Left renal pelvis (tissue), 4 donors: Measurements from ENCODE around the gene COL5A1. TPM values are rescaled to one million over a fixed set of nuclear protein-coding genes. Genes with fewer than 3 reads are reported as not detected.

Experiments used
- DNase-seq, 4 donors: peaks; one replicate each; pipeline ENCODE4 v3.0.0-alpha.2; 2013; ENCODE audit warnings: low read depth in 4 of 4, low spot score in 3 of 4
- polyA plus RNA-seq, 4 donors: library from polyadenylated mRNA; unstranded; fragments of 120-200 nt; gene quantifications; one replicate each; pipeline ENCODE4 v1.2.1, GENCODE V29; 2013; ENCODE audit not compliant: insufficient read length in 4 of 4

The COL5A1 gene
- polyA plus RNA-seq, 4 donors: 90.9 to 424 (median 114) TPM

- DNase-seq: peak in 1 of 4 donors; percentile 14
Observed at GRCh38 chr9:134778841-134779411, 137.3 kb downstream of the COL5A1 start.

- DNase-seq: no peak
Observed at GRCh38 chr9:134779640-134780039, 138.0 kb downstream of the COL5A1 start.

GRCh38 chr9:134781591-134782302, 140.1 kb downstream of the COL5A1 start:
- no peak for DNase-seq

- no peak for DNase-seq
Observed at GRCh38 chr9:134782921-134783698, 141.5 kb downstream of the COL5A1 start.

- no peak for DNase-seq
Observed at GRCh38 chr9:134783699-134784039, 142.1 kb downstream of the COL5A1 start.

GRCh38 chr9:134784577-134785305, 143.1 kb downstream of the COL5A1 start:
- no peak for DNase-seq

- DNase-seq: no peak
Observed at GRCh38 chr9:134785325-134786108, 143.9 kb downstream of the COL5A1 start.

- DNase-seq: no peak
Observed at GRCh38 chr9:134787601-134788531, 146.3 kb downstream of the COL5A1 start.

- no peak for DNase-seq
Observed at GRCh38 chr9:134789168-134789567, 147.6 kb downstream of the COL5A1 start.

- DNase-seq: no peak
Observed at GRCh38 chr9:134791009-134791408, 149.4 kb downstream of the COL5A1 start.

- DNase-seq: no peak
Observed at GRCh38 chr9:134792627-134793026, 151.0 kb downstream of the COL5A1 start.

- DNase-seq: no peak
Observed at GRCh38 chr9:134793288-134794188, 151.9 kb downstream of the COL5A1 start.

- DNase-seq: no peak
Observed at GRCh38 chr9:134794663-134795370, 153.2 kb downstream of the COL5A1 start.

- DNase-seq: no peak
Observed at GRCh38 chr9:134795446-134795845, 153.8 kb downstream of the COL5A1 start.

GRCh38 chr9:134796882-134797281, 155.3 kb downstream of the COL5A1 start:
- no peak for DNase-seq

GRCh38 chr9:134800791-134801339, 159.3 kb downstream of the COL5A1 start:
- DNase-seq: no peak

GRCh38 chr9:134802216-134802795, 160.7 kb downstream of the COL5A1 start:
- DNase-seq: no peak
